DMS153 (cell line): Measurements from ENCODE around the gene SLC2A4.

Experiments used
- DNase-seq: peaks from one replicate; lab custom pipeline; 2025; lab: John Stamatoyannopoulos, UW

Gene SLC2A4

GRCh38 chr17:7306911-7307685, 25.6 kb downstream of the SLC2A4 start, which contains the start of gene EIF5A:
Gene EIF5A, plus strand, starts transcription at chr17:7307628. Its CDS starts 2,008 bp downstream, at chr17:7309636.
- DNase-seq, result peak; percentile 95

DNA sequence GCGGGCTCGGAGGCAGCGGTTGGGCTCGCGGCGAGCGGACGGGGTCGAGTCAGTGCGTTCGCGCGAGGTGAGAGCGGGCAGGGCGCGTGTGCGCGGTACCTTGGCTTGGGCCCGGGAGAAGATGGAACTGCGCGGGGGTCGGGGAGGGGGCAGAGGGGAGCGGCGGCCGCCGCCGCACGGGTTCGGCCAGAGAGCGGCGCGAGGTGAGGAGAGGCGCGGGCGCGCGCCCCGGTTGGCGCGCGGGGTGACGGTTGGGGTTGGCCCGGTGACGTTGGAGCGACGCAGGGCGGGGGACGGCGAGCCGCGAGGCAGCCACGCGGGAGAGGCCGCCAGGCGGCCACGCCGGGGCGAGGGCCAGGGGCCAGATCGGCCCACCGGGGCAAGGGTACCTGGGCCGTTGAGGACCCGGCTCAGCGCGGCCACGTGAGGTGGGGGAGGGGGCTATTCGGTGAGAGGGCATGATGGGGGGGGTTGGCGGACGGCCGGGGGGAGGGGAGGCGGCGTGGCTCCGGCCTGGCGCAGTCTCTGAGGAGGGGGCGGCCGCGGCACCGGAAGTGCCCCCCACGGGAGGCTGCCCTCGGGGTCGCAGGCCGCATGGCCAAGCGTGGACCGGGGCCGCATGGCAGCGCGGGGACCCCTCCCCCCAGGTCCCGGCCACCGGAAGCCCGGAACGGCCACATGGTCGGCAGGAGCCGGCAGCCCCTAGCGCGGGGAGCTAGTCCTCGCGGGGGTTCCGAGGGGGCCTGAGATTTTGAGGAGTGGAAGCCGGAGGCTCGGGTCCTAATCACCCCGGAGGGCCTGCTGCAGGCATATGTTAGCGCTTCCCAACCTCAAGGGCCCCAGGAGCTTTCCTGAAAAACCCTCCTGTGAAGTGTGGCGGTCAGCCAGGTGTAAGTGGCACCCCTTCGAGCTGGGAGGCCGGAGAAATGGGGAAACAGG, 26.4 kb downstream of the SLC2A4 start:
- DNase-seq, result no peak

DNA sequence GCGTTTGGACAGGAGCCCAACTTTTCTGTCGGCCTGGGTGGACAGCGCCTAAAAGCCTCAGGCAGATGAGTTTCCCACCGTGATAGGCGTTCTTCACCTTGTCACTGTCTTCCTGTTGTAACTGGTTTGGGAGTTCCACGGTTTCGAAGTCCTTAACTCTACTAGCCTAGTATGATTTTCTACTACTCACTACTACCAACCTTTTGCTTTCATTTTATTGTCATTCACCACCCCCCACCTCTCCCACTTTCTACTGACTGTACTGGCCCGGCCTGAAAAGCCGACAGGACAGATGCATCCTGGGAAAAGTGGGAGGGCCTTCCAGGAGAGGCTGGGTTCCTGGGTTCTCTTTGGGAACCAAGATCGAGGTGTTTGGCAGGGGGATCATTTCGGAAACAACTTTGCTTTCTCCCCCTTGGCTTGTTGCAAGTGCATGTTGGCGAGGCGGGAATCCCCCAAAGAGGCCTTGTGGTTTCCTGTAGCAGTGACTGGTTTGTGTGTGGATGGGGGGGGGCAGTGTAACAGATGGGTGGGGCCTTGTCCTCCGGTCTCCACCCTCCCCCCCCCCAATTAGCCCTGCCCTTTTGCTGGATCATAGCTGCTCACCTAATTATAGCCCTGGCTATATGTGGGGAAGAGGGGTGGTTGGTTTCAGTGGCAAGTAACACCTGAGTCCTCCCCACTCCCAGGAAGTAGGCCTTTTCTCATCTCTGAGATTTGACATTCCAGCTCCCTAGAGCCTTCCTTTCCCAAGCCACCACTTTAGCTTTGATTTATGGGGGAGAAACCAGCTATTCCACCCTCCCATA, 27.3 kb downstream of the SLC2A4 start:
- DNase-seq, result peak; percentile 10

DNA sequence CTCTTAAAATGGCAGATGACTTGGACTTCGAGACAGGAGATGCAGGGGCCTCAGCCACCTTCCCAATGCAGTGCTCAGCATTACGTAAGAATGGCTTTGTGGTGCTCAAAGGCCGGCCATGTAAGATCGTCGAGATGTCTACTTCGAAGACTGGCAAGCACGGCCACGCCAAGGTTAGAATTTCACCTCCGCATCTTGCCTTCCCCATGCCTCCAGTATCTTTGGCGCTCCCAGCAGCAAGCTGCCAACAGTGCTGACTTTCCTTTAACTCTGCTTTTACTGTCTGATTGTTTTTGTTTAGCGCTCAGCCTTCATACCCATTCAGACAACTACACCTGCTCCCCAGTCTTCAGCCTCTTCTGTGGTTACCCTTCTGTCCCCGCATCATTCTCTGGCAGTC, 28.1 kb downstream of the SLC2A4 start:
- DNase-seq, result no peak

DNA sequence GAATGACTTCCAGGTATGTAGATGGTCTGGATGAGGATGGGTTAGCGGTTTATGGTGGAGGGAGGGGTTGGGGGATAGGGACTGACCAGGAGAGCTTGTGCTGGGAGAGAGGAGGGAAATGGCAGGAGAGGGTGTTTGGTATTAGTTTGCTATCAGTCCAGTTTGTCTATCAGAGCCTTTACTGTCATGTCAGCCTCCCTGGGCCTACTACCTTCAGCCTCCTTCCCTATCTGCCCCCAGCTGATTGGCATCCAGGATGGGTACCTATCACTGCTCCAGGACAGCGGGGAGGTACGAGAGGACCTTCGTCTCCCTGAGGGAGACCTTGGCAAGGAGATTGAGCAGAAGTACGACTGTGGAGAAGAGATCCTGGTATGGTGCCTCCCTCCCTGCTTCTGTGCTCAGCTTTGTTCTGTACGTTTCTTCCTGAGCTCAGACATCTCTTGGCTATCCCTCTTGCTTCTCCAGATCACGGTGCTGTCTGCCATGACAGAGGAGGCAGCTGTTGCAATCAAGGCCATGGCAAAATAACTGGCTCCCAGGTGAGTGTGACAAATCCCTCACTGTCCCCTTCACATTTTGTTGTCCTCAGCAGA, 29.7 kb downstream of the SLC2A4 start:
- DNase-seq, result no peak

- DNase-seq, result no peak
These were observed 31.0 kb downstream of the SLC2A4 start for GRCh38 chr17:7312432-7313087.

DNA sequence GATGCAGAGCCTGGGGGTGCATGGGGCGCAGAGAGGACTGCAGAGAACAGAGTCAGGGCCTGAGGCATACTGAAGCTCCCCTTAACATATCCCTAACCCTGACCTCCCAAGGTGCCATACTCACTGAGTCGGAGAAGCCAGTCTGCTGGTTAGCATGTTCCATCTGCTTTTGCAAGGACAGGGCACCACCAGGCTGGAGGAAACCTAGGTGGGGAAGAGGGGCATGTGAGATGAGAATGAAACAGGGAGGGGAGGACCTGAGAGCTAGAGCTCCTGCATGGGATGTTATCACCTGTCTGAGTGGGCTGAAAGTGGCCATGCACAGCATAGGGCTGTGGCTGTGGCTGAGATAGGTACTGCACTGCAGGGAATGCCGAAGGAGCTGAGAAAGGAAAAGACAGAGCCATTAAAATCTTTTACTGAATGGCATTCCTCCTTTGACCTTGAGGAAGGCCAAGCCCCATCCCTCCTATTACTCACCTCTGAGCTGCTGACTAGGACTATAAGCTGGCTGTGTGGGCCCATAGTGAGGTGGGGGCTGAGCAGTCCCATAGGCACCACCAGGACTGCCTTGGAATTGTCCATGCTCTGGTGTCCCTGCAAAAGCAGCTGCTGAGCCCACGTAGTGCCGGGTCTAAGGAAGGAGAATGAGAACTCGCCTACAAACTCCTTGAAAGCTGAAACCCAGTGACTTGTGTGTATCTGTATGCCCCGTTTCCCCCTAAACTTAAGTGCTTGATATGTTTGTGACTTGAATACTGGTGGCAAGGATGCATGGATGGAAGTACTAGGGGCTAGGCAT, 31.8 kb downstream of the SLC2A4 start:
- DNase-seq, result no peak

GRCh38 chr17:7313890-7314718, 32.6 kb downstream of the SLC2A4 start:
- DNase-seq, result no peak

DNA sequence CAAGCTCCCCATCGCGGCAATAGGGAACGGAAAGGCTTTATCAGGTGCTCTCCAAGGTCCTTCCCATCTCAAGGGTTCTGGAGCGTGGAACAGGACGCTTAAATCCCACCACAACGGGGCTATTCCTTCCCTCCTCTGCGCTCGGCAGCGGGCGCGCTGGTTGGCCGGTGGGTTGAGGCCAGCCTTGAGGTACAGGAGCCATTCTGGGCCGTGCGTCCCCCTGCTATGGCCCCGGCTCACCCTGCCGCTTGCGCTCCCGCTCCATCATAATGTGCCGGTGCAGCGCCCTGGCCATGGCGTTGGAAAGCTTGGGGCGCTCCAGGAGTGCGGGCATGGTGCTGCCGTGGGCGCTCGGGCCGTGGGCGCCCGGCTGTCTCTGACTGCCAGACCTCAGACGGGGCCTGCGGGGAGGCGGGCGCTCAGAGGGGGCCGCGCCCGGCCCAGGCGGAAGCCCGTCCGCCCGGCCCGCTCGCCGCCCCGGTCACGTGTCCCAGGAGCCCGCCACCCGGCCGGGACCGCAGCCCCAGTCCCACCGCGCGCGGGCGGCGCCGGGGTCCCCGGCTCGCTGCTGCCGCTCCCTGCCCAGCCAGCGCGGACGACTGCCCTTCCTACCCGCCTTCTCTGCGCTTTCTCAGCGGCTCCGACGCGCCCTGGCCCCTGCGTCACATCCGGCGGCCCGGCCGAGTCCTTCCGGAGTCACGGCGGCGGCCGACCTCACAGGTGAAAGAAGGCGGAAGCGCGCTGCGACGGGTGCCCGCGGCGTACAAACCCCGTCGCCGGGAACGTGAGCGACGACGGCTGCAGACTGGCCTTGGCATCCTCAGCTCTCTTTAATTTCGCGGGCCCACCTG, 33.4 kb downstream of the SLC2A4 start, which contains the start of gene GPS2:
TSS of gene GPS2 (minus strand) at position 642 of the 851 bp plus-strand sequence. CDS start at position 334, 308 bp downstream.
- DNase-seq, result peak; percentile 35

- no peak for DNase-seq
These were observed 34.2 kb downstream of the SLC2A4 start for GRCh38 chr17:7315570-7316235.

DNA sequence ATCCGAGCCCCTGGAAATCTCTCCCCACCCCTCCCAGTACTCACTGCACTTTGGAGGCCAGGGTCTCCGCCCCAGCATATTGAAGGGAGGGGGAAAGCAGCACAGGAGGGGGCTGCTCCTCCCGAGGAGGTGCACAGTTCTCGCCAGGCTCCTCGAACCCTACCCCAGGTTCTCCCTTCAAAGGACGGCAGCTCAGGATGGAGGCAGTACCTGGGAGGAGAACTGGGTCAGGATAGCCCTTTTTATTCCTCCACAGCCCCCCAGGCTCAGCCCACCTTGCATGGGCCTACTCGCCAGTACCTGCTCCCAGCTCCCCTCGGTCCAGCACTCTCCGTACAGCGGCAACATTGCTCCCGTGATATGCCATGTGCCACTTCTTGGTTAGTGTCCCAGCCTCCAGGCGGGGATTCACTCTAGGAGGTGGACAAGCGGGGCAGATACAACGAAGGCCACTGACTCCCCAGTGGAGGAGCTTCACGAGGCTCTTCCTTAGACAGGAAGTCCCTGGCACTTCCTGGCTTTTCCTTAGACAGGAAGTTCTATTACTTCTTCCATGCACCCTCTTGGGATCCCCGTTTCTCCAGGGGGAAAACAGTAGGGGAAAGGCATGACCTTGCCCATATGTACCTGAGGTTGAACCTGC, 35.8 kb downstream of the SLC2A4 start:
- no peak for DNase-seq

DNA sequence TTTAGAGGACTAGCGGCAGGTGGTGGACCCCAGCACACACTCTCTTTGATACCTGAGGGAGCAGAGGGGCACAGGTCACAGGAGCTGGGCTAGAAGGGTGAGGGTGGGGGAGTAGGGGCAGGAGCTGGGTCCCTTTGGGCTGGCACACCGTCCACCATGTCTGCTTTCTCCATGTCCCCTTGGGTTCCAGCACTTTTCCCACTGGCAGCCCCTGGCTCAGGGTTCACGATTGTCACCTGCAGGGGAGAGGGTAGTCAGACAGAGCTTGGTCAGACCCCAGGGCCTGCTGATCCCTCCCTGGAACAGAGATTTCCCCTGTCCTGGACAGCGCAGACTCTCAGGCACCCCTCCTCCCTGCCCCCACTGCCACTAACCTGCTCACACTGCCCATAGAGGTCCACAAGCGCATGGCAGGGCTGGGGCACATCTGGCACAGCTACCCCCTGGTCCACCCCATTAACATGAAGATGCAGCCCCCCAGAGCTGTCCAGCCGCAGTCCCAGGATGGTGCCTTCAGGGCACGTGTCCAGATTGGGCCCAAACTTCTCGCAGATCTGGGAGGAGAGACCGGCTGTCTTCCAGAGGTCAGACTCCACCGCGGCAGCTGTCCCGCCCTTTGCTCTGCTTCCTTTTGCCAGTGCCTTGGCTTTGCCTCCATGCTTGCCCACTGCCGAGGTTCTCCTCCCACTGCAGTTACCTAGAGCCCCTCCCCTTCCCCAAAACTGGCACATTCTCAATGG, 36.8 kb downstream of the SLC2A4 start:
- DNase-seq, result no peak

GRCh38 chr17:7321466-7321865, 39.9 kb downstream of the SLC2A4 start:
- no peak for DNase-seq

DNA sequence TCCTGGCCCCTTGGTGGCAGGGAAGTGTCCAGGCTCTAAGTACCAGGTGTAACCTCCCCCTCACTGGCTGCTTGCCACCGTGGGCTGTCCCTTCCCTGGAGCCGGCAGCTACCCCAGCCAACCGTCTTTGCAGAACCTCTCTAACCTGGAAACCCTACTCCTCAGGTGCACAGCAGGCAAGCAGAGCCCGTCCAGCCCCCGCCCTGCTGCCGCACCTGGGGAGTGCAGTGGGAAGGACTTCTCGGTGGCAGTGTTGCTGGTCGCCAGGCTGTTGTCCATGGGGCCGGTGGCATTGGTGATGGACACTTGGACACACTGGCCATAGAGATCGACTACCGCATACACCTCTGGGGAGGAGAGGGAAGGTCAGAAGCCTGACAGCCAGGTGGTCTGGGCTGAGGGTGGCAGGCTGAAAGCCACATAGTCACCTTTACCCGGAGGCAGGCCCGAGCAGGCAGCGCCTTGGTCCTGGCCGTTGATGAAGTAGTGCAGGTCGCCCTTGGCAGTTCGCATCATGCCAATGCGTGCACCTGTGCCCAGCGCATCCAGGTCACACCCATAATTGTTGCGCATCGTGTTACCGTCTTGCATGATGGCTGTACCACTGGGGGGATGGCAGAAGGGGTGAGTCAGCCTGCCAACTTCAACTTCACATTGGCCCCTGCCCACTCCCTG, 41.1 kb downstream of the SLC2A4 start:
- no peak for DNase-seq

DNA sequence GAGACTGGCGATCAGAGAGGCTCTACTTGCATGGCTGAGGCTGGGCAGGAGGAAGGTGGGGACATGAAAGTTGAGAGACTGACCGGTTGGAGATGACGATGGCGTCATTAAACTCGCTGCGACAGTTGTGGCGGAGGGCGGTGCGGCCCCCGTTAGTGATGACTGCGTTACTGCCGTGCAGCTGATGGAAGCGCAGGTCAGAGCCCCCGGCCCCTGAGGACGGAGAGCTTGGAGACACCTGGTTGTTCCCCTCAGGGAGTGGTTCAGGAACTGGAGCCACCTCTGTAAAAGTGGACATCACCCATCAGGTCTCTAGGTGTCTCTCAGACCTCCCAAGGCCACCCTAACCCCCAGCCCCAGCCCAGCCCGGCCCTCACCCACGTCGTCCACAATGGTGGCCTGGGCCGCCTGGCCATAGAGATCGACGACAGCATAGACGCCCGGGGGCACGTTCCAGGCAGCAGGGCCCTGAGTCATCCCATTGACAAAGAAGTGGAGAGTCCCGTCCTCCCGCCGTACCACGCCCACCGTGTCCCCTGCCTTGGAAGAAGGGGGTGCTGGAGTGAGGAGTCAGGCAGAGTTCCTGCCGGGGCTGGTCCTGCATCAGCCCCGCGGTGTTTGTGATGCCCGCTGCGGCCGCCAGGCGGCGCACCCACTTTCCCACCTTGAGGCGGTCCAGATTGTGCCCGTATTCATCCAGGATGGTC, 42.4 kb downstream of the SLC2A4 start:
- DNase-seq, result no peak
